HG02840 (cell line): ENCODE results near the gene RNF182.
"Not testable (repeated sequence)": the region's sequence is repeated elsewhere in the genome, so short reads cannot be mapped to it uniquely, and the experiment has no call there.

Experiments used
- ATAC-seq: cut with Tn5 transposase; IDR thresholded peaks from one replicate; pipeline ENCODE4 v1.9.1; 2021; ENCODE audit warnings: mild to moderate bottlenecking, moderate library complexity, moderate number of reproducible peaks; ENCODE audit not compliant: unreplicated experiment, low FRiP score

Gene RNF182

DNA sequence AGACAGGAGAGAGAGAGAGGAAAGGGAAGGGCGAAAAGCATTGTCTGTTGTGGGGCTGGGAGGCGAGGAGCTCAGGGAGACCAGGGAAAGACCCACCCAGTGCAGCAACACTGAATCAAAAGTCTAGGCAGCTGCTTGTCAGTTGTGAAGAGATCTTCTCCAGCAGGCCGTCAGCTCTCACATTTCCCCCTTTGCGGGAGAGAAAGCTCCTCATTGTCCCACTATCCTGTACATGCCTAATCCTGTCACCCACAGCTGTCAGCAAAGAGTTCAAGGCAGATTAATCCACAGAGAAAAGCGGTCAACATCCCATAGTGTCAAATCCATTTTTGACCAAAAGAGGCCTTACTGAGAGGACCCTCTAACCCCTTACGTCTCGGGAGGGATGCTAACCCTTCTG lies 27.3 kb downstream of the RNF182 start:
- ATAC-seq, result no peak

GRCh38 chr6:13953061-13953705 lies 28.4 kb downstream of the RNF182 start:
- ATAC-seq, result no peak

DNA sequence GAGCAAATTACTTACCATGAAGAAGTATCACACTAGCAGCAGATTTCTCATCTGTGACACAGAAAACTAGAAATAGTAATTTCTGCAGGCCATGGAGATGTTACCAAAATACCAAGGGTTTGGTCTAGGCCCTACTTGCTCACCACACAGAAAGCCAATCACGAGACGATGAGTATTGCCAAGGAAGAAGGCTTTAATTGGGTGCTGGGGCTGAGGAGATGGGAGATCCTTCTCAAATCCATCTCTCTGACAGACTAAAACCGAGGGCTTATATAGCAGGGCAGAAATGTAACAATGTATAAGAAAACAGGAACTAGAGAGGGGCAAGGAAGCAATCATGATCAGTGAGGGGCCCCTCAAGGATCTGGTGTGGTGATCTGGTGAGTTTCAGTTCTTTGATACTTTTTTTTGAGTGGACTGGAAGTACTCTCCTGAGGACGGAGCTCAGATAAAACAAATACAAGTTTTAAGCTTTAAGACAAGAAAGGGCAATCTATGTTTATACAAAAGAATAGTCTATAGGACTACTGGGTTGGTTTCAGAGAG lies 40.9 kb downstream of the RNF182 start:
- no peak for ATAC-seq

DNA sequence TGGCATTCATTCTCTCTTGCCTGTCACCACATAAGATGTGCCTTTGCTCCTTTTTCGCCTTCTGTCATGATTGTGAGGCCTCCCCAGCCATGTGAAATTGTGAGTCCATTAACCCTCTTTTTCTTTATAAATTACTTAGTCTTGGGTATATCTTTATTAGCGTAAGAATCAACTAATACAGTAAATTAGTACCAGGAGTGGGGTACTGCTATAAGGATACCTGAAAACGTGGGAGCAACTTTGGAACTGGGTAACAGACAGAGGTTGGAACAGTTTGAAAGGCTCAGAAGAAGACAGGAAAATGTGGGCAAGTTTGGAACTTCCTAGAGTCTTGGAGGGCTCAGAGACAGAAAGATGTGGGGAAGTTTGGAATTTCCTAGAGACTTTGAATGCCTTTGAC lies 46.6 kb downstream of the RNF182 start:
- ATAC-seq, result no peak

GRCh38 chr6:13972602-13973001 lies 47.9 kb downstream of the RNF182 start:
- not testable (repeated sequence) for ATAC-seq

- ATAC-seq, result not testable (repeated sequence)
Measured at GRCh38 chr6:13973422-13973821, 48.7 kb downstream of the RNF182 start.

DNA sequence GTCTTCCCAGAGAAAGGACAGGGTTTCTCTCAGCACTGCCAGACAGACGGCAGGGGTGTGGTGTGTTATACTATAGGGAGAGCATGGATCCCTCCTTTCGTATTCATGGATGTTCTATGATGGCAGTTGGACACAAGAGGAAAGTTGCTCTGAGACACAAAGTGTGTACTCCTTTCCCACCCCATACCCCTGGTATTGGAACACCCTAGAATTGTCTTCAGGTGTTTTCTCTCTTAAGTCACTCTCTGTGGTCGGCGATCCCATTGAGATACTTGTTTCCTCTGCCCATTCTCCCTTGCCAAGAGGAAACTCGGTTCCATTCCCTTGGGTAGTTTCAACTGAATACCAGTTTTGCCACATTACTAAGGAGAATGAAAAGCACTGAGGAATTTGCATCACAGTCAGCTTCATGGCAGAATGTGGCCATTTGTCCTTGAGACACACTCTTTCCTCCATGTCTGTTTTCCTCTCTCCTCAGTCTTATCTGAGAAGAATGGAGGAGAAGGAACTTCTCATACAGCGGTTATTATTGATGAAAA lies 53.4 kb downstream of the RNF182 start:
- ATAC-seq, result no peak

DNA sequence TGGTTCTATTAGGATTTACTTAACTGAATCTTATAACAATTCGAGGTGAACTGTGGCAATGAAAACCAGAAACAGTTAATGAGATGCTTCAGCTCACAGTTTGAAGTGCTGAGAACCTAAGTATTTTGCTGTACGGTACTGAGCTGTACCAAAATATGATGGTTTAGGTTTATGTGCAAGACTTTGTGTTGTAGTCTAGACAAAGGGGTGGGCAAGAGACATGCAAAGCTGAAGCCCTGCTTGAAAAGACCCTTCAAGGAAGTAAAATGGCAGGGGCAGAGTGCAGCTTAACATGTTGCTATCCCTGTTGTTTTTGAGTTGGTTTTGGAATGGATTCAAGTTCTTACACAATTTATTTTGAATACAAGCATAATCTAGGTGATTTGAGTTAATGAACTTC lies 54.0 kb downstream of the RNF182 start:
- ATAC-seq, result no peak

- ATAC-seq, result no peak
Measured at GRCh38 chr6:13979284-13980171, 54.8 kb downstream of the RNF182 start.

- no peak for ATAC-seq
Measured at GRCh38 chr6:13980534-13980933, 55.8 kb downstream of the RNF182 start.

GRCh38 chr6:13985663-13986325 lies 61.0 kb downstream of the RNF182 start:
- no peak for ATAC-seq

DNA sequence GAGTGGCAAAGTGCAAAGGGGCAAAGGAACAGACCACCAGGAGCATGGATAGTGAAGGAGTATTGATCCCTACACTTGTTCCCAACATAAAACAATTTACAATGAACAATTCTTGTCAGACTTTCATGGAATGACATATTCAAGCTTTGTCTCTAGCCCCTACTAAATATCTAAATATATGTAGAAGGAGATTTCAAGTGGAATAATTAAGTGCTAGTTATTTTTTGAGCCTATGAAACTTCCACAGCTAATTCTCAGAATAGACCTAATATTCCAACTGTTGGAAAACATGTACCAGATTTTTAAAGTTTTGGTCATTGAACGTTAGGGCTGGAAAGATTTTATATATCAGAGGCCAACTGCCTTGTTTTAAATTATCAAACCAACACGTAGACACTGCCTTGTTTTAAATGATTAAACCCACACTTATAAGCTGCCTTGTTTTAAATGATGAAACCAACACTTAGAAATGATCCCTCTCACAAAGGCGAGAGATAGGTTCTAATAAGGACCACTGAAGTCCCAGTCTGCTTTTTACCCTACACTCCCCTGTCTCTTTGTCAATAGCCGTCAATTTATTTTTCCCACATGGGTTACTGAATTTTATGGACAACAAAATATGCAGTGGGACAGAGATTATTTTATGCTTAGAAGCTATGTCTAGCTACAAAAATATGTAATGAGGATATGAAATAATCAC lies 62.1 kb downstream of the RNF182 start:
- no peak for ATAC-seq

GRCh38 chr6:13987400-13987865 lies 62.7 kb downstream of the RNF182 start:
- no peak for ATAC-seq

- no peak for ATAC-seq
Measured at GRCh38 chr6:13988049-13988738, 63.4 kb downstream of the RNF182 start.

- ATAC-seq, result no peak
Measured at GRCh38 chr6:13988908-13989307, 64.2 kb downstream of the RNF182 start.

- no peak for ATAC-seq
Measured at GRCh38 chr6:13989496-13990144, 64.9 kb downstream of the RNF182 start.

GRCh38 chr6:13990796-13991195 lies 66.0 kb downstream of the RNF182 start:
- no peak for ATAC-seq

DNA sequence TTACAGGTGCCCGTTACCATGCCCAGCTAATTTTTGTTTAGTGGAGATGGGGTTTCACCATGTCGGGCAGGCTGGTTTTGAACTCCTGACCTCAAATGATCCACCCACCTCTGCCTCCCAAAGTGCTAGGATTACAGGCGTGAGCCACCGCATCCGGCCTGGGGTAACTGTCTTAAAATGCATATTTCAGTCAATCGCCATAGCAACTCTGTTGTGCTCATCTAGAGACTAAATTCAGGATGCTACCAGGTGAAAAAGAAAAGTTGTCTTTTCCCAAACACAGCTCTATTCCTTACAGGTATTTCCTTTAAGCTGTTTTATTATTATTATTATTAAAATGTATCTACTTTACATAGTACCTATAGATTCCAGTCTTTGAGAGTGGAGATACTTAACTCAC lies 66.6 kb downstream of the RNF182 start:
- no peak for ATAC-seq
